Stimulated activated CD8-positive, alpha-beta memory T cell treated with anti-CD3 and anti-CD28 coated beads, Interleukin-12 subunit alpha, Interleukin-12 subunit beta, amount 100 ng/mL, for 4 hours (primary cell): ENCODE data around the gene COMT.

Source experiments
- DNase-seq: peaks from one replicate; pipeline ENCODE4 v3.0.0-alpha.2; 2020; ENCODE audit warnings: low read depth

COMT gene

GRCh38 chr22:19970031-19970478 lies 28.5 kb downstream of the COMT start:
- no peak for DNase-seq

GRCh38 chr22:19970479-19971275 lies 29.1 kb downstream of the COMT start:
- peak; percentile 53 for DNase-seq

- no peak for DNase-seq
These were observed 29.9 kb downstream of the COMT start for GRCh38 chr22:19971276-19972124.

- DNase-seq = no peak
These were observed 30.7 kb downstream of the COMT start for GRCh38 chr22:19972251-19972650.

- no peak for DNase-seq
These were observed 31.3 kb downstream of the COMT start for GRCh38 chr22:19972652-19973550.

GRCh38 chr22:19973551-19974267 lies 32.1 kb downstream of the COMT start:
- no peak for DNase-seq

- no peak for DNase-seq
These were observed 32.8 kb downstream of the COMT start for GRCh38 chr22:19974268-19974861.

GRCh38 chr22:19974935-19975706 lies 33.5 kb downstream of the COMT start:
- no peak for DNase-seq

GRCh38 chr22:19975707-19976035 lies 34.1 kb downstream of the COMT start:
- no peak for DNase-seq

GRCh38 chr22:19976671-19977070 lies 35.1 kb downstream of the COMT start:
- DNase-seq = no peak

GRCh38 chr22:19977296-19978243 lies 36.0 kb downstream of the COMT start:
- no peak for DNase-seq

GRCh38 chr22:19978748-19979147 lies 37.2 kb downstream of the COMT start:
- no peak for DNase-seq

- no peak for DNase-seq
These were observed 38.3 kb downstream of the COMT start for GRCh38 chr22:19979712-19980493.

GRCh38 chr22:19980766-19981165 lies 39.2 kb downstream of the COMT start:
- DNase-seq = no peak

- no peak for DNase-seq
These were observed 39.8 kb downstream of the COMT start for GRCh38 chr22:19981171-19981960.

GRCh38 chr22:19981961-19982920 lies 40.7 kb downstream of the COMT start:
- DNase-seq = no peak
